ENCODE results near the gene MVP. TPM values are rescaled to one million over a fixed set of nuclear protein-coding genes. Genes with fewer than 3 reads are reported as not detected.

MVP gene
- total and polyA plus RNA-seq, 10 donors: 72.3 to 200 (median 152) TPM

DNA sequence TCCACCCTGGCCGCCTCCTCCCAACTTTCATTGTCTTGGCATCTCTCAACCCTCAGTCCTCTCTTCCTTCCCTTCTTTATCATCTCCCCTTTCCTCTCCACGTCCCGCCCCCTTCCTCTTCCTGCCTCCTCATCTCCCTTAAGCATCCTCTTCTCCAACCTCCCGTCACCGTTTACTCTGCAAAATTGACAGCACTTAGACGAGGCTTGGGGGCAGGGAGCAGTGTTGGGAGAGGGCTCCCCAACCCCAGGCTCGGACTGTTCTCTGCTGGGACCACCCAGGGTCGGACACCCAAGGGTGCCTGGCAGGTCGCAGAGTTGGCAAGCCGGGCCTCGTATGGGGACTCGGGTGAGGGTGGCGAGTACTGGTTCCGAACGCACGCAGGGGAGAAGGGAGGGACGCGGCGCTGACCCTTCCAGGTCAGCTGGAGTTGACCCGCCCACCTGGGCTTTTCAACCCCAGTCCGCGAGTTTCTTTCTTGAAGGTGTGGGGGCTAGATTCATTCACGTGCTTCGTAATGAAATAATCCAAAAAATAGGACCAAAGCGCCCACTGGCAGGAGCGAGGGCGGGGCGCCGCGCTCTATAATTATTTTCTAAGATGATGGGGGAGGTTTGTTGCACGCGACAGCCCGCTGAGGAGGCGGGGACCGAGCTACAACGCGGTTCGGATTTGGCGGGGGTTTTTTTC lies 5.1 kb upstream of the MVP start:
- intact Hi-C loops (cut with DNase I; ENCODE audit: low total_unique reads): no loop called here
- DNase-seq: peak; percentile 89

DNA sequence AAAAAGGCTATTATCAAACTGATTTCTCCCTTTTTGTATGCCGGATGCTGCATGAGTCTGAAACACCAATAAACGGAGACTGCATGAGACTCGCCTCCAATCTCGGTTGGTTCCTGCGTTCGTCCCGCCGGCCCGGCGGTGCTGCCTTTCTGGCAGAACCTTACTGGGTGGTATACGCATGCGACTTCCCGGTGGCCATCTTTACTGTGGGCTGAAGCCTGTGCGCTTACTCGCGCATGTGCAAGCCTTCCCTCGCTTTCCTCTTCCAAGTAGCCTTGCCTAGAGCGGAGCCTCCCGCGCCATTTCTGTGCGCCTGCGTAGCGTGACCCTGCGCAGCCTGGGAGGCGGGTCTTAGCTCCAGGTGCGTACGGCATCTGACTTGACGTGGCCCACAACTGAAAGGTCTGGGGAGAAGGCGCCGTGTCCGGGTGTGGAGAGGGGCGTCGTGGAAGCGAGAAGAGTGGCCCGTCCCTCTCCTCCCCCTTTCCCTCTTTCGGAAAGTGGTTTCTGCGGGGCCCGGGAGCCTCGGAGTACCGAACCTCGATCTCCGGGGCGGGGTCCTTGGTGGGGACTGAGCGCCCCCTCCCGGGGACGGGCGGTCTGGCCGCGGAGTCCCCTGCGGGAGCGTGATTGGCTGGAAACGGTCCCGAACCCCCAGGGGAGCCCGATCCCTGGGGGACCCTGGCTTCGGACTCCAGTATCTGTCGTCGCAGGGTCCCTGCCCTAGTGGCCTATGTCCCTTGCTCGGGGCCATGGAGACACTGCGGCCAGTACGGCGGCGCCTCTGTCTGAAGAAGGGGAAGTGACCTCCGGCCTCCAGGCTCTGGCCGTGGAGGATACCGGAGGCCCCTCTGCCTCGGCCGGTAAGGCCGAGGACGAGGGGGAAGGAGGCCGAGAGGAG lies 4.2 kb upstream of the MVP start, which contains the start of gene PAGR1:
Gene PAGR1, plus strand, starts transcription at position 360 of the 901 bp plus-strand sequence. Its CDS starts 374 bp downstream, at position 734.
- Histone ChIP-seq H3K27me3 (replicated peaks in 1 of 7) (peaks cover 0 to 19% (median 10%) of the 10 kb centered on the region in 7 donors), H3K9me3 (no peaks in the 10 kb centered on the region), H3K4me1 (peaks cover 35 to 93% (median 75%) of the 10 kb centered on the region in 6 donors), H3K27ac (peak within 1 kb of the TSS; percentile 92 to 99 (median 98)), H3K4me3 (peak within 1 kb of the TSS; percentile 67 to 98 (median 81)), H3K36me3 (peaks cover 0 to 27% (median 13%) of the 10 kb centered on the region in 6 donors)
- peak; percentile 99 for DNase-seq
- intact Hi-C loops (cut with DNase I; ENCODE audit: low total_unique reads): no loop called here
- peak; percentile 95 to 96 (median 95) for TF ChIP-seq POLR2AphosphoS5 (IDR thresholded peaks at IDR 0.05)
- TF ChIP-seq CTCF (IDR thresholded peaks at IDR 0.05 in 8 of 11, conservative IDR thresholded peaks at IDR 0.05 in 3 of 11): peak; percentile 81 to 99 (median 95)
- peak in 2 of 3 donors; percentile 20 to 44 for TF ChIP-seq POLR2A (IDR thresholded peaks at IDR 0.05)
- WGBS, 5 donors: 0 to 1% (median 1%) methylated on average over 35 to 70 of the region's 70 CpGs

More for the DNA sequence above, 5.1 kb upstream of the MVP start:
- H3K4me3 ChIP-seq: peak overlapping the region; percentile 67 to 98 (median 81)
- H3K4me1 ChIP-seq: peaks cover 42 to 93% (median 80%) of the 10 kb centered on the region in 6 donors
- peak overlapping the region; percentile 92 to 99 (median 98) for H3K27ac ChIP-seq
- TF ChIP-seq POLR2AphosphoS5 (IDR thresholded peaks at IDR 0.05): no peak
- H3K36me3 ChIP-seq: peaks cover 0 to 33% (median 16%) of the 10 kb centered on the region in 6 donors
- WGBS, 5 donors: 3 to 6% (median 5%) methylated on average over 30 to 39 of the region's 39 CpGs
- no peaks in the 10 kb centered on the region for H3K9me3 ChIP-seq
- peaks cover 0 to 19% (median 10%) of the 10 kb centered on the region in 7 donors for H3K27me3 ChIP-seq (replicated peaks in 1 of 7)

DNA sequence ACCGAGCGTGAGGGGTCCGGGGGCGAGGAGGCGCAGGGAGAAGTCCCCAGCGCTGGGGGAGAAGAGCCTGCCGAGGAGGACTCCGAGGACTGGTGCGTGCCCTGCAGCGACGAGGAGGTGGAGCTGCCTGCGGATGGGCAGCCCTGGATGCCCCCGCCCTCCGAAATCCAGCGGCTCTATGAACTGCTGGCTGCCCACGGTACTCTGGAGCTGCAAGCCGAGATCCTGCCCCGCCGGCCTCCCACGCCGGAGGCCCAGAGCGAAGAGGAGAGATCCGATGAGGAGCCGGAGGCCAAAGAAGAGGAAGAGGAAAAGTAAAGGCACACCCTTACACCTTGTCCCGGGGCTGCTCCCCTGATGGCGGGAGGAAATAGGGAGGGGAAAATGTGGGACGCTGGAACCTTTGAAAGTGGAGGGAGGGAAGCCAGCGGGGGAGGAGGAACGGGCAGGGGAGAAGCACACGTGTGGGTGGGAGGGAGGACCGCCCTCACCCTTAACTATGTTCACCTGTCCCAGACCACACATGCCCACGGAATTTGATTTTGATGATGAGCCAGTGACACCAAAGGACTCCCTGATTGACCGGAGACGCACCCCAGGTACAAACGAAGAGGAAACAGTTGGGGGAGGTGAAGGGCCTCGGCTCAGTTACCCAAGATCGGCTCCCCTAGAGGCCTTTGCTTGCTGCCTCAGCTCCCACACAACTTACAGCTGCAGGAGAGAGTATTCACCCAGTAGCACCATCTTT lies 3.4 kb upstream of the MVP start:
- WGBS, 5 donors: 0 to 1% (median 1%) methylated on average over 34 to 37 of the region's 37 CpGs
- H3K4me3 ChIP-seq: peak overlapping the region; percentile 67 to 98 (median 81)
- TF ChIP-seq POLR2AphosphoS5 (IDR thresholded peaks at IDR 0.05) (peak in 1 of 3 donors; percentile 5), CTCF (IDR thresholded peaks at IDR 0.05 in 8 of 11, conservative IDR thresholded peaks at IDR 0.05 in 3 of 11) (no peak), POLR2A (IDR thresholded peaks at IDR 0.05) (no peak)
- peaks cover 35 to 93% (median 75%) of the 10 kb centered on the region in 6 donors for H3K4me1 ChIP-seq
- no peaks in the 10 kb centered on the region for H3K9me3 ChIP-seq
- H3K27me3 ChIP-seq (replicated peaks in 1 of 7): peaks cover 0 to 12% (median 6%) of the 10 kb centered on the region in 7 donors
- intact Hi-C loops (cut with DNase I; ENCODE audit: low total_unique reads): no loop called here
- H3K36me3 ChIP-seq: peaks cover 0 to 27% (median 13%) of the 10 kb centered on the region in 6 donors
- peak overlapping the region; percentile 92 to 99 (median 98) for H3K27ac ChIP-seq
- peak; percentile 93 for DNase-seq

DNA sequence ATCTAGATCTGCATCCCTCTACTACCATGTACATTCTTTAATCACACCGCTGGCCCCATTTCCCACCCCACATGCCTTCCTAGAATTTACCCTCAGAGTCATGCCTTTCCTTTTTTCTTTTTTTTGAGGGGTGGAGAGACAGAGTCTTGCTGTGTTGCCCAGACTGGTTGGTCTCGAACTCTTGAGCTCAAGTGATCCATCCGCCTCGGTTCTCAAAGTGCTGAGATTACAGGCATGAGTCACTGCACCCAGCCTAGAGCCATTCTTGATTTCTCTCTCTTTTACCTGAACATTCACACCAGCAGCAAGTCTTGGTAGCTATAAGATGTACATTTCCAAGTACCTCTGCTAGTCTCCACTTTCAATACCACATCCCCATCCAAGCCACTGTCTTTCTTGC lies 2.2 kb upstream of the MVP start:
- H3K27ac ChIP-seq: peak overlapping the region in 2 of 8 donors; percentile 98 to 99
- no peak overlapping the region for H3K4me3 ChIP-seq
- TF ChIP-seq CTCF (IDR thresholded peaks at IDR 0.05 in 8 of 11, conservative IDR thresholded peaks at IDR 0.05 in 3 of 11) (no peak), POLR2AphosphoS5 (IDR thresholded peaks at IDR 0.05) (no peak), POLR2A (IDR thresholded peaks at IDR 0.05) (no peak)
- no peaks in the 10 kb centered on the region for H3K9me3 ChIP-seq
- H3K36me3 ChIP-seq: peaks cover 0 to 34% (median 13%) of the 10 kb centered on the region in 6 donors
- intact Hi-C loops (cut with DNase I; ENCODE audit: low total_unique reads): no loop called here
- peaks cover 0 to under 1% (median 0%) of the 10 kb centered on the region in 7 donors for H3K27me3 ChIP-seq (replicated peaks in 1 of 7)
- 87 to 94% (median 89%) methylated on average over 4 of the region's 4 CpGs for WGBS, 5 donors
- H3K4me1 ChIP-seq: peaks cover 41 to 93% (median 76%) of the 10 kb centered on the region in 6 donors
- DNase-seq: no peak

Data from spleen (tissue), 11 donors.